ENCODE measurements around the gene EID2. TPM values are rescaled to one million over a fixed set of nuclear protein-coding genes. Genes with fewer than 3 reads are reported as not detected.

Gene EID2
- total RNA-seq, 5 donors from 2014 or later (not counting 1 experiment from before 2014, with no cell fraction given): 14.4 to 21.9 (median 19.8) TPM

GRCh38 chr19:39497701-39497995 lies 42.3 kb downstream of the EID2 start:
- Mint-ChIP-seq H3K27me3 (peaks cover 29 to 43% of the 10 kb centered on the region in 2 donors), H3K4me3 (peak overlapping the region in 1 of 3 donors; percentile 74), H3K4me1 (peaks cover 18 to 21% (median 19%) of the 10 kb centered on the region in 3 donors), H3K27ac (no peak overlapping the region), H3K36me3 (no peaks in the 10 kb centered on the region), H3K9me3 (no peaks in the 10 kb centered on the region)
- no peak for ATAC-seq (replicated peaks in 1 of 4)
- Histone ChIP-seq H3K4me1 (ENCODE audit: control insufficient read depth in 1 of 2, extremely low read depth in 1 of 2, insufficient read depth in 2 of 2, low read length in 2 of 2) (peaks cover 0 to 24% of the 10 kb centered on the region in 2 experiments), H3K36me3 (ENCODE audit: control insufficient read depth in 2 of 2, extremely low read depth in 1 of 2, insufficient read depth in 1 of 2, low read length in 1 of 2) (no peaks in the 10 kb centered on the region), H3K27me3 (replicated peaks in 1 of 2; ENCODE audit: control insufficient read depth in 2 of 2, extremely low read depth in 1 of 2, insufficient read depth in 2 of 2, low read length in 1 of 2) (peaks cover 7 to 66% of the 10 kb centered on the region in 2 experiments), H3K9me3 (no peaks in the 10 kb centered on the region), H3K27ac (ENCODE audit: low read length) (no peak overlapping the region), H3K4me3 (ENCODE audit: control insufficient read depth in 1 of 2, extremely low read depth in 1 of 2, low read length in 1 of 2) (peak overlapping the region in 1 of 2 donors; percentile 9)
- 0% methylated on average over 2 of the region's 7 CpGs for WGBS (ENCODE audit: insufficient coverage)
- no peak for DNase-seq
- ChIA-PET CTCF (interaction anchor here in 1 of 2 donors (0.9 kb wide), 1 partner anchor 35 kb away, joined by 4 read pairs; the partner anchor contains the start of gene EID2B), POLR2A (no interaction called here)

GRCh38 chr19:39496063-39496462 lies 43.9 kb downstream of the EID2 start:
- DNase-seq (no peak), ATAC-seq (replicated peaks in 1 of 4) (no peak)
- CTCF ChIA-PET: interaction anchor here in 1 of 2 donors (0.5 kb wide), 1 partner anchor 513 kb away, joined by 7 read pairs; no protein-coding TSS in a partner anchor
- Histone ChIP-seq H3K4me1 (ENCODE audit: control insufficient read depth in 1 of 2, extremely low read depth in 1 of 2, insufficient read depth in 2 of 2, low read length in 2 of 2) (peaks cover 0 to 20% of the 10 kb centered on the region in 2 experiments), H3K4me3 (ENCODE audit: control insufficient read depth in 1 of 2, extremely low read depth in 1 of 2, low read length in 1 of 2) (no peak overlapping the region), H3K27ac (ENCODE audit: low read length) (no peak overlapping the region), H3K36me3 (ENCODE audit: control insufficient read depth in 2 of 2, extremely low read depth in 1 of 2, insufficient read depth in 1 of 2, low read length in 1 of 2) (peaks cover 0 to 7% of the 10 kb centered on the region in 2 donors), H3K9me3 (no peaks in the 10 kb centered on the region), H3K27me3 (replicated peaks in 1 of 2; ENCODE audit: control insufficient read depth in 2 of 2, extremely low read depth in 1 of 2, insufficient read depth in 2 of 2, low read length in 1 of 2) (peaks cover 7 to 50% of the 10 kb centered on the region in 2 experiments)
- no peaks in the 10 kb centered on the region for H3K9me3 Mint-ChIP-seq
- H3K27ac Mint-ChIP-seq: no peak overlapping the region
- H3K27me3 Mint-ChIP-seq: peaks cover 29 to 36% of the 10 kb centered on the region in 2 donors
- POLR2A ChIA-PET: no interaction called here
- H3K36me3 Mint-ChIP-seq: no peaks in the 10 kb centered on the region
- H3K4me3 Mint-ChIP-seq: no peak overlapping the region
- peaks cover 18 to 21% (median 19%) of the 10 kb centered on the region in 3 donors for H3K4me1 Mint-ChIP-seq
- WGBS (ENCODE audit: insufficient coverage): no CpG with 5 or more reads among the region's 5 CpGs

GRCh38 chr19:39494661-39495060 lies 45.3 kb downstream of the EID2 start:
- H3K4me1 Mint-ChIP-seq: peaks cover 14 to 15% (median 15%) of the 10 kb centered on the region in 3 donors
- Histone ChIP-seq H3K9me3 (no peaks in the 10 kb centered on the region), H3K27ac (ENCODE audit: low read length) (no peak overlapping the region), H3K27me3 (replicated peaks in 1 of 2; ENCODE audit: control insufficient read depth in 2 of 2, extremely low read depth in 1 of 2, insufficient read depth in 2 of 2, low read length in 1 of 2) (peaks cover 4 to 37% of the 10 kb centered on the region in 2 experiments), H3K4me3 (ENCODE audit: control insufficient read depth in 1 of 2, extremely low read depth in 1 of 2, low read length in 1 of 2) (no peak overlapping the region), H3K36me3 (ENCODE audit: control insufficient read depth in 2 of 2, extremely low read depth in 1 of 2, insufficient read depth in 1 of 2, low read length in 1 of 2) (peaks cover 7 to 11% of the 10 kb centered on the region in 2 donors), H3K4me1 (ENCODE audit: control insufficient read depth in 1 of 2, extremely low read depth in 1 of 2, insufficient read depth in 2 of 2, low read length in 2 of 2) (peaks cover 0 to 20% of the 10 kb centered on the region in 2 experiments)
- ATAC-seq (replicated peaks in 1 of 4) (no peak), DNase-seq (no peak)
- peaks cover 18 to 25% of the 10 kb centered on the region in 2 donors for H3K27me3 Mint-ChIP-seq
- CTCF ChIA-PET: interaction anchor here in 1 of 2 donors (0.7 kb wide), 1 partner anchor 615 kb away, joined by 6 read pairs; no protein-coding TSS in a partner anchor
- no peak overlapping the region for H3K4me3 Mint-ChIP-seq
- H3K36me3 Mint-ChIP-seq: peaks cover 8% of the 10 kb centered on the region
- WGBS (ENCODE audit: insufficient coverage): 100% methylated on average over 2 of the region's 5 CpGs
- POLR2A ChIA-PET: no interaction called here
- H3K27ac Mint-ChIP-seq: no peak overlapping the region
- no peaks in the 10 kb centered on the region for H3K9me3 Mint-ChIP-seq

- Histone ChIP-seq H3K9me3 (no peaks in the 10 kb centered on the region), H3K27ac (ENCODE audit: low read length) (no peak overlapping the region), H3K36me3 (ENCODE audit: control insufficient read depth in 2 of 2, extremely low read depth in 1 of 2, insufficient read depth in 1 of 2, low read length in 1 of 2) (peaks cover 25 to 30% of the 10 kb centered on the region in 2 donors), H3K27me3 (replicated peaks in 1 of 2; ENCODE audit: control insufficient read depth in 2 of 2, extremely low read depth in 1 of 2, insufficient read depth in 2 of 2, low read length in 1 of 2) (peaks cover 0 to 20% of the 10 kb centered on the region in 2 experiments), H3K4me1 (ENCODE audit: control insufficient read depth in 1 of 2, extremely low read depth in 1 of 2, insufficient read depth in 2 of 2, low read length in 2 of 2) (peaks cover 0 to 3% of the 10 kb centered on the region in 2 experiments), H3K4me3 (ENCODE audit: control insufficient read depth in 1 of 2, extremely low read depth in 1 of 2, low read length in 1 of 2) (no peak overlapping the region)
- Mint-ChIP-seq H3K36me3 (peaks cover 20% of the 10 kb centered on the region), H3K9me3 (no peaks in the 10 kb centered on the region), H3K4me3 (no peak overlapping the region), H3K27me3 (peaks cover 6 to 11% of the 10 kb centered on the region in 2 donors), H3K4me1 (peaks cover 0 to 2% (median 1%) of the 10 kb centered on the region in 3 donors), H3K27ac (no peak overlapping the region)
- no CpG with 5 or more reads among the region's 3 CpGs for WGBS (ENCODE audit: insufficient coverage)
- no peak for ATAC-seq (replicated peaks in 1 of 4)
- ChIA-PET CTCF (interaction anchor here (0.5 to 0.7 kb wide), 2 partner anchors 243 to 389 kb away, joined by 3 to 7 read pairs; no protein-coding TSS in a partner anchor), POLR2A (no interaction called here)
- DNase-seq: no peak
Measured at GRCh38 chr19:39492788-39493187, 47.2 kb downstream of the EID2 start.

GRCh38 chr19:39492225-39492624 lies 47.7 kb downstream of the EID2 start:
- peaks cover 26 to 32% of the 10 kb centered on the region in 2 donors for H3K36me3 ChIP-seq (ENCODE audit: control insufficient read depth in 2 of 2, extremely low read depth in 1 of 2, insufficient read depth in 1 of 2, low read length in 1 of 2)
- Mint-ChIP-seq H3K4me1 (no peaks in the 10 kb centered on the region), H3K36me3 (peaks cover 21% of the 10 kb centered on the region), H3K27ac (no peak overlapping the region), H3K27me3 (peaks cover 6 to 9% of the 10 kb centered on the region in 2 donors), H3K9me3 (no peaks in the 10 kb centered on the region), H3K4me3 (no peak overlapping the region)
- H3K4me1 ChIP-seq (ENCODE audit: control insufficient read depth in 1 of 2, extremely low read depth in 1 of 2, insufficient read depth in 2 of 2, low read length in 2 of 2): no peaks in the 10 kb centered on the region
- ChIA-PET POLR2A (no interaction called here), CTCF (interaction anchor here (0.5 to 0.7 kb wide), 3 partner anchors 19 to 388 kb away, joined by 3 to 10 read pairs (median 7); no protein-coding TSS in a partner anchor)
- ATAC-seq (replicated peaks in 1 of 4) (no peak), DNase-seq (no peak)
- H3K4me3 ChIP-seq (ENCODE audit: control insufficient read depth in 1 of 2, extremely low read depth in 1 of 2, low read length in 1 of 2): no peak overlapping the region
- WGBS (ENCODE audit: insufficient coverage): 82% methylated on average over 2 of the region's 6 CpGs
- H3K27me3 ChIP-seq (replicated peaks in 1 of 2; ENCODE audit: control insufficient read depth in 2 of 2, extremely low read depth in 1 of 2, insufficient read depth in 2 of 2, low read length in 1 of 2): peaks cover 0 to 14% of the 10 kb centered on the region in 2 experiments
- H3K27ac ChIP-seq (ENCODE audit: low read length): no peak overlapping the region
- no peaks in the 10 kb centered on the region for H3K9me3 ChIP-seq

GRCh38 chr19:39489756-39490155 lies 50.2 kb downstream of the EID2 start:
- ATAC-seq (replicated peaks in 1 of 4): no peak
- H3K36me3 Mint-ChIP-seq: peaks cover 32% of the 10 kb centered on the region
- no peaks in the 10 kb centered on the region for H3K9me3 Mint-ChIP-seq
- H3K4me3 Mint-ChIP-seq: no peak overlapping the region
- 88% methylated on average over 4 of the region's 10 CpGs for WGBS (ENCODE audit: insufficient coverage)
- Histone ChIP-seq H3K4me1 (ENCODE audit: control insufficient read depth in 1 of 2, extremely low read depth in 1 of 2, insufficient read depth in 2 of 2, low read length in 2 of 2) (no peaks in the 10 kb centered on the region), H3K36me3 (ENCODE audit: control insufficient read depth in 2 of 2, extremely low read depth in 1 of 2, insufficient read depth in 1 of 2, low read length in 1 of 2) (peaks cover 44 to 52% of the 10 kb centered on the region in 2 donors), H3K27me3 (replicated peaks in 1 of 2; ENCODE audit: control insufficient read depth in 2 of 2, extremely low read depth in 1 of 2, insufficient read depth in 2 of 2, low read length in 1 of 2) (no peaks in the 10 kb centered on the region), H3K4me3 (ENCODE audit: control insufficient read depth in 1 of 2, extremely low read depth in 1 of 2, low read length in 1 of 2) (no peak overlapping the region), H3K9me3 (no peaks in the 10 kb centered on the region), H3K27ac (ENCODE audit: low read length) (no peak overlapping the region)
- no peaks in the 10 kb centered on the region for H3K27me3 Mint-ChIP-seq
- H3K4me1 Mint-ChIP-seq: peaks cover 0 to 2% (median 0%) of the 10 kb centered on the region in 3 donors
- no peak overlapping the region for H3K27ac Mint-ChIP-seq
- CTCF ChIA-PET: no interaction called here
- DNase-seq: no peak
- POLR2A ChIA-PET: no interaction called here
